Measurements from ENCODE around the gene BEST1.

BEST1 gene

DNA sequence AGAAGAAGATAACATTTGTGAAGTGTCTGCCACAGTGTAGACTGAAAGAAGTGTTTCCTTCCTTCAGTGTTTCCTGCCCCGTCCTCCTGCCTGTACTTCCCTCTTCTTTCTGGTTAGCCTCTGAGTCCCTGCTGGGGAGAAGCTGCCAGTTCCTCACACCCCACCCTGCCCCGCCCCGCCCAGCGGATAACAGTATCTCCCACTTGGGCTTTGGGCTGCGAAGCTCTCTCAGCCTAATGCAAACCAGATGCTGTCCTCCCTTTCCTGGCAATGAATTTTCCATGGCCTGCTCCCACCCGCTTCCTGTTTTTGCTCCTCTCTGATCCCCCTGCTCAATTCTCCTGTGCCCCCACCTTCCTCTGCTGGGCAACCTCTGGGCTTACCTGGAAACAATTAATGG is 27.6 kb upstream of the BEST1 start:
- Mint-ChIP-seq H3K4me3 (no peak overlapping the region), H3K4me1 (peaks cover 6 to 9% of the 10 kb centered on the region in 2 donors), H3K36me3 (peaks cover 0 to 6% of the 10 kb centered on the region in 2 donors), H3K27me3 (peaks cover 41 to 53% of the 10 kb centered on the region in 2 donors), H3K9me3 (no peaks in the 10 kb centered on the region), H3K27ac (no peak overlapping the region)
- no peak for DNase-seq
- peak in 1 of 2 donors; percentile 27 for ATAC-seq (replicated peaks)

DNA sequence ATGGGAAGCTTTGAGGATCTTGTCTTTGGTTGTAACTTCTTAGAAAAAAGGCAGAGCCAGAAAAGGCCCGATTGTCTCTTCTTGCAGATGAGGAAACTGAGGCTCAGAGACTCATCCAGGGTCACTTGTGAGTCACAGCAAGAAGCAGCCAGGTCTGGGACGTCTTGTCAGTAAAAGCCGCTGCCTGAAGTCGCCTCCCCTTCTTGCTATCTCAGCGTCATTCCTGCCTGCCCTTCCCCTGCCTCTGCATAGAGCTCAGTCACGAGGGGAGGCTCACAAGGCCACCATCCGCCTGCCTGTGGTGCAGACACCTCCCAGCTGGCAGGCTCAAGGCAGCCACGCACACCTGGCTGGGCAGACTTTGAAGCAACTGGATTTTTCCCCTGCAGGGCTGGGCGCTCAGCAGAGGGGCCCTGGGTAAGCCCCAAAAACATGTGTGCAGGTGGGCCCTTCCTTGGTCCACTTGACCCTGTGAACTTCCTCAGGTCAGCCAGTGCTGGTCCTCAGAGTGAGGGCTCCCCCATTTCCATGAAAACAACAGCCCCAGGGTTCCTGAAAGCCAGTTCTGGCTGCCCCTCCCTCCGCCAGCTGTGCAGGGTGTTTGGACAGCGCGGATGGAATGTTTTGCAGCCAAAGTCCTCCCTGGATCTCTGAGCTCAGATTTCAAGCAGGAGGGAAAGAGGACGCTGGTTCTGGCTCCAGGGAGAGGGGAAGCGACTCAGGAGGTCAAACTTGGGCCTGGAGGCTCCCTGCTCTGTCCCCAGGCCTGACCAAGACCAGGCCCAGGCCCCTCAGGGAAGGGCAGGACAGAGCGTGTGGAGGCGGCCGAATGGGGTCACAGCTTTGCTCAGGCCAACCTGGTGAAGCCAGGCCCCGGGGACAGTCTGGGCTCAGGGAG is 26.7 kb upstream of the BEST1 start:
- H3K4me3 Mint-ChIP-seq, result no peak overlapping the region
- DNase-seq, result no peak
- no peaks in the 10 kb centered on the region for H3K9me3 Mint-ChIP-seq
- H3K36me3 Mint-ChIP-seq, result peaks cover 0 to under 1% of the 10 kb centered on the region in 2 donors
- H3K27ac Mint-ChIP-seq, result no peak overlapping the region
- H3K27me3 Mint-ChIP-seq, result peaks cover 33 to 44% of the 10 kb centered on the region in 2 donors
- H3K4me1 Mint-ChIP-seq, result no peaks in the 10 kb centered on the region
- no peak for ATAC-seq (replicated peaks)

DNA sequence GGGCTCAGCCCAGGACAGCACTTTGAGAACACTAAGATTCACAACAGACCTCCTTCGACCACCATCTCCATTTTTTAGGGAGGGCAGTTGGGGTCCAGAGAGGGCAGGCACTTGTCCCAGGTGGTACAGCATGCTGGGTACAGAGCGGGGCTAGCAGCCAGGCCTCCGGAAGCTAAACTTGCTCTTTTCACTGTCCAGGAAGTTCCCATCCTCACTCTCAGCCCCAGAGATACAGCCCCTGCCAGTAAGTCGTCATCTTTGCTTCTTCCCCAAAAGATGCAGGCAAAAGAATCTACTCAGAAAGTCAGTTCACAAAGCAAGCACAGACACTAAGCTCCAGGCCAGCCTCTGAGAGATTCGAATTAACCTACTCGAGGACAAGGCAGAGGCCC is 26.1 kb upstream of the BEST1 start:
- ATAC-seq (replicated peaks) (no peak), DNase-seq (no peak)
- Mint-ChIP-seq H3K9me3 (no peaks in the 10 kb centered on the region), H3K27me3 (peaks cover 26 to 38% of the 10 kb centered on the region in 2 donors), H3K4me3 (no peak overlapping the region), H3K4me1 (no peaks in the 10 kb centered on the region), H3K36me3 (no peaks in the 10 kb centered on the region), H3K27ac (no peak overlapping the region)

DNA sequence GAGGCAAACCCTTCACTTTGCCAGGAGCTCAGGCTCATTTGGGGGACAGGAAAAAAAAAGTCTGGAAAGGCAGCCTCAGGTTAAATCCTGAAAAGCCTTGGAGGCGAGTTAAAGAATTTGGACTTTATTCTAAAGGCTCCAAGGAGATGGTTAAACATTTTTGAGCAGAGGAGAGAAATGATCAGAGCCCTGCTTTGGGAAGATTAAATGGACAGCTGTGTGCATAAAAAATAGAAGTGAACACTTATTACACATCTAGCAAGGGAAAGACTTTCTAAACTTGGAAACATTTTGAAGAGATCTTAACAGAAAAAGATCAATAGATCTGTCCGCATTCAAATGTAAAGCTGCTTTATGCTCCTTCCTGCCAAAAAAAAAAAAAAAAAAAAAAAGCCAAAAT is 24.4 kb upstream of the BEST1 start:
- ATAC-seq (replicated peaks) (no peak), DNase-seq (no peak)
- H3K27me3 Mint-ChIP-seq, result peaks cover 15 to 29% of the 10 kb centered on the region in 2 donors
- H3K4me1 Mint-ChIP-seq, result no peaks in the 10 kb centered on the region
- H3K27ac Mint-ChIP-seq, result no peak overlapping the region
- no peaks in the 10 kb centered on the region for H3K9me3 Mint-ChIP-seq
- no peak overlapping the region for H3K4me3 Mint-ChIP-seq
- H3K36me3 Mint-ChIP-seq, result no peaks in the 10 kb centered on the region

DNA sequence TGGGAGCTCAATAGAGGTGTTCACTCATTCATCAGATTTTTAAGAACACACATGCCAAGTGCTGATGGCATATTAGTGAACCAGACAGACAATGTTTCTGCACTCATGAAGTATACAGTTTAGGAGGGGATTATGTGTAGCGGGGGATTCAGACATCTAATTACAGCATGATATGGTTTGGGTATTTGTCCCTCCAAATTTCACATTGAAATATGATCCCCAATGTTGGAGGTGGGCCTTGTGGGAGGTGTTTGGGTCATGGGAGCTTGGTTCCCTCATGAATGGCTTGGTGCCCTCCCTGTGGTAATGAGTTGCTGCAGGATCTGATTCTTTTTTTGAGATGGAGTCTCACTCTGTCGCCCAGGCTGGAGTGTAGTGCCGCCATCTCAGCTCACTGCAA is 23.9 kb upstream of the BEST1 start:
- Mint-ChIP-seq H3K27ac (no peak overlapping the region), H3K9me3 (no peaks in the 10 kb centered on the region), H3K36me3 (no peaks in the 10 kb centered on the region), H3K27me3 (peaks cover 15 to 29% of the 10 kb centered on the region in 2 donors), H3K4me1 (no peaks in the 10 kb centered on the region), H3K4me3 (no peak overlapping the region)
- DNase-seq (no peak), ATAC-seq (replicated peaks) (no peak)

DNA sequence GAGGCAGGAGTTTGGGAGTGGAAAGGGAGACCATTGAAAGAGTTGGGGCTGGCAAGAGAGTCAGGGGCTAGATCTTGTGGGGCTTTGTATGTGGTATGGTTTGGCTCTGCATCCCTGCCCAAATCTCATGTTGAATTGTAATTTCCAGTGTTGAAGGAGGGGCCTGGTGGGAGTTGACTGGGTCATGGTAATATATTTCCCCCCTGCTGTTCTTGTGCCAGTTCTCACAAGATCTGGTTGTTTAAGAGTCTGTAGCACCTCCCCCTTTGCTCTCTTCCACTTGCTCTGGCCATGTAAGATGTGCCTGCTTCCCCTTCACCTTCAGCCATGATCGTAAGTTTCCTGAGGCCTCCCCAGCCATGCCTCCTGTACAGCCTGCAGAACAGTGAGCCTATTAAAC is 22.6 kb upstream of the BEST1 start:
- Mint-ChIP-seq H3K36me3 (no peaks in the 10 kb centered on the region), H3K27me3 (peaks cover 17 to 32% of the 10 kb centered on the region in 2 donors), H3K4me1 (no peaks in the 10 kb centered on the region), H3K27ac (no peak overlapping the region), H3K9me3 (no peaks in the 10 kb centered on the region), H3K4me3 (no peak overlapping the region)
- no peak for ATAC-seq (replicated peaks)
- no peak for DNase-seq

DNA sequence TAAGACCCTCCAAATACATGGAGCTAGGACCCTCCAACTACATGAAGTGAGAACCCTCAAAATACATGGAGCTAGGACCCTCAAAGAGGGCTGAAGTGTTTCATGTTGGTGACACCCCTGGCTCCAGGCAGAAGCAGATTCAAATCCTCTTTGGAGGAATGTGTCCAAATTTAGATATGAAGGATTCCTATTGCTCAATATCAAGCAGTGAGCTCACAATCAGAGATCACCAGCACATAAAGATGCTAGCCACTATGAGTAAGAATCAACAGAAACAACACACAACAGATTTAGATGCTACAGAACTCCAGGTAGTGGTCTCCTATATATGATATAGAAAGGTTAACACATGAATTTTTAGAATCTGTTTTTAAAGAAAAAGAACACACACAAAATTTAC is 21.5 kb upstream of the BEST1 start:
- ATAC-seq (replicated peaks), result no peak
- DNase-seq, result no peak

DNA sequence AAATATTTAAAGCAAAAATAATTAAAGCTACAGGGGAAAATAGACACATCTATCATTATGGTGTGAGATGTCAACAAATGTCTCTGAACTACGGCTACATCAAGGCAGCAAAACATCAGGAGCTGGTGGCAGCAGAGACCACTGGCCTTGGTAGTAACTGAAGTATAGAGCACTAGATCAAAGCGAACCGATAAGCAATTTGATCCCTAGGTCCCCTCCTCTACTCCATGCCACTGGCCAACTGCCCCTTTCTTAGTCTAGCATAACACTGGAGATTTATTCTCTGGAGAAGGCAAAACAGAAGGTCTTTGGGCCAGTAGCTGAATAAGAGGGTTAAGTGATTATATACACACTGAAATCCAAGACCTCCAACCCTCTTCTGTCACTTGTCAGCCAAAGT is 19.2 kb upstream of the BEST1 start:
- peaks cover 5 to 8% of the 10 kb centered on the region in 2 donors for H3K9me3 Mint-ChIP-seq
- ATAC-seq (replicated peaks), result no peak
- peaks cover 3 to 4% of the 10 kb centered on the region in 2 donors for H3K36me3 Mint-ChIP-seq
- peaks cover 22 to 30% of the 10 kb centered on the region in 2 donors for H3K27me3 Mint-ChIP-seq
- no peak overlapping the region for H3K4me3 Mint-ChIP-seq
- H3K4me1 Mint-ChIP-seq, result no peaks in the 10 kb centered on the region
- DNase-seq, result no peak
- no peak overlapping the region for H3K27ac Mint-ChIP-seq

More for the DNA sequence above, 21.5 kb upstream of the BEST1 start:
- H3K36me3 Mint-ChIP-seq, result peaks cover 3 to 4% of the 10 kb centered on the region in 2 donors
- no peaks in the 10 kb centered on the region for H3K4me1 Mint-ChIP-seq
- H3K9me3 Mint-ChIP-seq, result peaks cover 4 to 6% of the 10 kb centered on the region in 2 donors
- no peak overlapping the region for H3K27ac Mint-ChIP-seq
- peaks cover 21 to 31% of the 10 kb centered on the region in 2 donors for H3K27me3 Mint-ChIP-seq
- no peak overlapping the region for H3K4me3 Mint-ChIP-seq

DNA sequence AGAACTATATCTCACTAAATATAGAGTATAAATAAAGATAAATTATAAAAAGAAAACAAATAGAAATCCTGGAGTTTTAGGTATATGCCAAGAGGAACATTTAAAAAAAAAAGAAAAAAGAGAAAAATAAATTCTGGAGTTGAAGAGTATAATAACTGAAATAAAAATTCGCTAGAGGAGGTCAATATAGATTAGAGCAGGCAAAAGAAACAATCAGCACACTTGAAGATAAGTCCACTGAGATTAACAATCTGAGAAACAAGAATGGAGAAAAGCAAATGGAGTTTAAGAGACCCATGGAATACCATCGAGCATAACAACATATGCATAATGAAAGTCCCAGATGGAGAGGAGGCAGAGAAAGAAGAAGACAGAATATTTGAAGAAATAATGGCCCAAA is 14.3 kb upstream of the BEST1 start:
- Mint-ChIP-seq H3K4me1 (no peaks in the 10 kb centered on the region), H3K36me3 (peaks cover 6 to 7% of the 10 kb centered on the region in 2 donors), H3K9me3 (peaks cover 15% of the 10 kb centered on the region in 2 donors), H3K27me3 (peaks cover 24 to 48% of the 10 kb centered on the region in 2 donors), H3K4me3 (no peak overlapping the region), H3K27ac (no peak overlapping the region)
- no peak for ATAC-seq (replicated peaks)
- DNase-seq, result no peak

DNA sequence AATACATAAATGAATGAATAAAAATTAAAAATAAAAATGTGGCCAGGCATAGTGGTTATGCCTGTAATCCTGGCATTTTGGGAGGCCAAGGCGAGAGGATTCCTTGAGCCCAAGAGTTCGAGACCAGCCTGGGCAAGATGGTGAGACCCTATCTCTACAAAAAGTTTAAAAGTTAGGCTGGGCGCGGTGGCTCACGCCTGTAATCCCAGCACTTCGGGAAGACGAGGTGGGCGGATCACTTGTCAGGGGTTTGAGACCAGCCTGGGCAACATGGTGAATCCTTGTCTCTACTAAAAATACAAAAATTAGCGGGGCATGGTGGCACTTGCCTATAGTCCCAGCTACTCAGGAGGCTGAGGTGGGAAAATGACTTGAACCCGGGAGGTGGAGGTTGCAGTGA is 9.7 kb upstream of the BEST1 start:
- Mint-ChIP-seq H3K9me3 (peaks cover 10 to 11% of the 10 kb centered on the region in 2 donors), H3K36me3 (peaks cover 3% of the 10 kb centered on the region in 2 donors), H3K4me1 (no peaks in the 10 kb centered on the region), H3K27ac (no peak overlapping the region), H3K4me3 (no peak overlapping the region), H3K27me3 (peaks cover 5 to 27% of the 10 kb centered on the region in 2 donors)
- ATAC-seq (replicated peaks) (no peak), DNase-seq (no peak)

DNA sequence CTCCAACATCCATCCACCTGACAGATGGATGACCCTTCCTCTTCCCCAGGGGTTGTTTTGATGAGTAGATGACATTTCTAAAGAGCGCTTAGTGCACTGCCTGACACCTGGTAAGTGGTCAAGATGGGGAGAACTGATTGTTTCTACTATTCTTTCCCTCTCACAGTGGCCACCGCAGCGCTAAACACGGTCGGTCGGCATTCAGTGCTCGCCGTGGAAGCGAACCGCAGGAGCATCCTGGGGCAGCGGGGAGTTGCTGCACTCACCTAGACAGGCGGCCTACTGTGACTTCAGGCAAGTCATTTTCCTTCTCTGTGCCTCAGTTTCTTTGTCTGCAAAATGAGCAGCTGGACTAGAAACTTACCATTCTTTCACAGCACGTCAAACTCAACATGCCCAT is 5.0 kb upstream of the BEST1 start:
- DNase-seq, result no peak
- ATAC-seq (replicated peaks), result no peak
- H3K4me1 Mint-ChIP-seq, result peaks cover 10 to 14% of the 10 kb centered on the region in 2 donors
- no peak overlapping the region for H3K4me3 Mint-ChIP-seq
- H3K36me3 Mint-ChIP-seq, result no peaks in the 10 kb centered on the region
- no peaks in the 10 kb centered on the region for H3K9me3 Mint-ChIP-seq
- H3K27ac Mint-ChIP-seq, result no peak overlapping the region
- H3K27me3 Mint-ChIP-seq, result no peaks in the 10 kb centered on the region

DNA sequence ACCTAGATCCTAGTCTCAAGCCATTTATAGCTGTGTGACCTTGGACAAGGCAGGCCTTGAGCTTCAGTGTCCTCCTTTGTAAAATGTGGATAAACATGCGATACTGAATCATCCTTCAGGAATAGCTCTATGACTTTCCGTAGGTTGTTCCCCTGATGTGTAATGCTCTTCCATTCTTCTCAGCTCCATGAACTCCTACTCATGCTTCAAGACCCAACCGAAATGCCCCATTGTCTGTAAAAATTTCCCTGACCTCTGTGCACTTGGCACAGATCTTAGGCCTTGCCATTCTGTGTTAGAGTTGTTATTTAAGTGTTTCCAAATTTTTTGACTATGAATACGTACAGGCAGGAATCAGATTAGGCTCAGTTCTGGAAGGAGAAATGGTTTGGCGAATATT is 3.3 kb upstream of the BEST1 start:
- peaks cover under 1 to 3% of the 10 kb centered on the region in 2 donors for H3K27me3 Mint-ChIP-seq
- DNase-seq (no peak), ATAC-seq (replicated peaks) (no peak)
- no peak overlapping the region for H3K27ac Mint-ChIP-seq
- peaks cover 11 to 14% of the 10 kb centered on the region in 2 donors for H3K4me1 Mint-ChIP-seq
- no peaks in the 10 kb centered on the region for H3K36me3 Mint-ChIP-seq
- no peaks in the 10 kb centered on the region for H3K9me3 Mint-ChIP-seq
- no peak overlapping the region for H3K4me3 Mint-ChIP-seq

DNA sequence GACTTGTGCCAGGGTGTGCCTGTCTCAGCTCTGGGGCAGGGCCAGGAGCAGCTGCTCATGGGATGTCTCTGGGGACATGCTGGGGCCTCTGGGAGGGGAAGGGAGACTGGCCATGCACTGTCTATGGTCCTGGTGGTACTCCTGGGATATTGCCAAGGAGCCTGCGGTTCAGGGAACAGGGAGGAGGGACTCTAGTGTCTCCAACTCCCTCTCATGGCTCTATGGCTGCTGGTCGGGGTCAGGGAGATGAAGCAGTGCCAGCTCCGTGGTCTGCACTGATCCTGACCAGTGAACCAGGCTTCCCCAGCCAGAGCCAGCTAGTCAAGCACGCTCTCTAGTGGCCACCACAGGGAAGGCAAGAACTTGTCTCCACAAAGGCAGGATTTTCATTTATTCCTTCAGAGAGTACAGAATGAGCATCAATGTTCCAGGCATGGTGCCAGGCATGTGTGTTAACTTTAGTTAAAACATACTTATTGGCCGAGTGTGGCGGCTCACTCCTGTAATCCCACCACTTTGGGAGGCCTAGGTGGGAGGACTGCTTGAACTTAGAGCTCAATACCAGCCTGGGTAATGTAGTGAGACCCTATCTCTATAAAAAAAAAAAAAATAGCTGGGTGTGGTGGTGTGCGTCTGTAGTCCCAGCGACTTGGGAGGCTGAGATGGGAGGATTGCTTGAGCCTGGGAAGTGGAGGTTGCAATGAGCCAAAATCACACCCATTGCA is 2.5 kb upstream of the BEST1 start:
- H3K27ac Mint-ChIP-seq, result no peak overlapping the region
- peak; percentile 62 for DNase-seq
- no peak overlapping the region for H3K4me3 Mint-ChIP-seq
- H3K27me3 Mint-ChIP-seq, result peaks cover 3 to 6% of the 10 kb centered on the region in 2 donors
- peak; percentile 85 to 90 for ATAC-seq (replicated peaks)
- H3K4me1 Mint-ChIP-seq, result peaks cover 11 to 14% of the 10 kb centered on the region in 2 donors
- H3K9me3 Mint-ChIP-seq, result no peaks in the 10 kb centered on the region
- no peaks in the 10 kb centered on the region for H3K36me3 Mint-ChIP-seq

DNA sequence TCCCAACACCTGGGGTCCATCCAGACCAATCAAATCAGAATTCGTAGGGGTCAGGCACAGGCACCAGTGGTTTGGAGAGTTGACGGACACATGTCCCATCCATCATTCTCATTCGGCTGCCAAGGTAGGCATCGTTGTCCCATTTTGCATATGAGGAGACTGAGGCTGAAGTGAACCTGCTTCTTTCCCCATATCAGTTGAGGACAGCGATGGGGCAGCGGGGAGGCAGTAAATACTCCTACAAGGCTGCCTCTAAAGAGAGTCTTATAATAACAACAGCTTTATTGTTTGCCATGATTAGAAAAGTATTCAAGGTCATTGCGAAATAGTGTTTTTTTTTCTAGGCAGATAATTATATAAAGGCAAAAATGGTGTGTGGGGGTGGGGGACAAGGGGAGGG is 1.6 kb upstream of the BEST1 start:
- no peak overlapping the region for H3K4me3 Mint-ChIP-seq
- H3K9me3 Mint-ChIP-seq, result no peaks in the 10 kb centered on the region
- peaks cover 3 to 6% of the 10 kb centered on the region in 2 donors for H3K27me3 Mint-ChIP-seq
- H3K27ac Mint-ChIP-seq, result no peak overlapping the region
- ATAC-seq (replicated peaks) (no peak), DNase-seq (no peak)
- no peaks in the 10 kb centered on the region for H3K36me3 Mint-ChIP-seq
- peaks cover 11 to 14% of the 10 kb centered on the region in 2 donors for H3K4me1 Mint-ChIP-seq
